NOMO-1 treated with DMSO at 0.1 percent for 48 hours (cell line): ENCODE data around the gene OGFR.

Experiments used
- DNase-seq: peaks from one replicate; lab custom pipeline; 2025; ENCODE audit not compliant: unreplicated experiment; lab: John Stamatoyannopoulos, UW

Gene OGFR, protein sequence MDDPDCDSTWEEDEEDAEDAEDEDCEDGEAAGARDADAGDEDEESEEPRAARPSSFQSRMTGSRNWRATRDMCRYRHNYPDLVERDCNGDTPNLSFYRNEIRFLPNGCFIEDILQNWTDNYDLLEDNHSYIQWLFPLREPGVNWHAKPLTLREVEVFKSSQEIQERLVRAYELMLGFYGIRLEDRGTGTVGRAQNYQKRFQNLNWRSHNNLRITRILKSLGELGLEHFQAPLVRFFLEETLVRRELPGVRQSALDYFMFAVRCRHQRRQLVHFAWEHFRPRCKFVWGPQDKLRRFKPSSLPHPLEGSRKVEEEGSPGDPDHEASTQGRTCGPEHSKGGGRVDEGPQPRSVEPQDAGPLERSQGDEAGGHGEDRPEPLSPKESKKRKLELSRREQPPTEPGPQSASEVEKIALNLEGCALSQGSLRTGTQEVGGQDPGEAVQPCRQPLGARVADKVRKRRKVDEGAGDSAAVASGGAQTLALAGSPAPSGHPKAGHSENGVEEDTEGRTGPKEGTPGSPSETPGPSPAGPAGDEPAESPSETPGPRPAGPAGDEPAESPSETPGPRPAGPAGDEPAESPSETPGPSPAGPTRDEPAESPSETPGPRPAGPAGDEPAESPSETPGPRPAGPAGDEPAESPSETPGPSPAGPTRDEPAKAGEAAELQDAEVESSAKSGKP

DNA sequence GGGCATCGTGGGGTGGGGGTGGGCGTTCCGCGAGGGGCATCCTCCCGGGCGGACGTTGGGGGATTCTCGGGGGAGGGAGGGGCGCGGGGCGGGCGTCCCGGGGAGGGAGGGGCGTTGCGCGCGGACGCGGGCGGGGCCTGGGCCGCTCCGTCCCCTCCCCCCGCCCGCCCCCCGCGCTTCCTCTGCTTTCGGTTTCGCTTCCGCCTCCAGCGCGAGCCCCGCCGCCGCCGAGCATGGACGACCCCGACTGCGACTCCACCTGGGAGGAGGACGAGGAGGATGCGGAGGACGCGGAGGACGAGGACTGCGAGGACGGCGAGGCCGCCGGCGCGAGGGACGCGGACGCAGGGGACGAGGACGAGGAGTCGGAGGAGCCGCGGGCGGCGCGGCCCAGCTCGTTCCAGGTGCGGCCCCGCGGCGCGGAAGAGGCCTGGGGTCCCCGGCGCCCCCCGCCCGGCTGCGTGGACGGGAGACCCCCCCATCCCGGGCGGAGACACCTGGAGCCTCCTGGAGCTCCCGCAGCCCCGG lies at the start of gene OGFR:
TSS of gene OGFR (plus strand) at position 209 of the 528 bp plus-strand sequence. CDS start at position 234, 25 bp downstream.
- DNase-seq = peak; percentile 35

DNA sequence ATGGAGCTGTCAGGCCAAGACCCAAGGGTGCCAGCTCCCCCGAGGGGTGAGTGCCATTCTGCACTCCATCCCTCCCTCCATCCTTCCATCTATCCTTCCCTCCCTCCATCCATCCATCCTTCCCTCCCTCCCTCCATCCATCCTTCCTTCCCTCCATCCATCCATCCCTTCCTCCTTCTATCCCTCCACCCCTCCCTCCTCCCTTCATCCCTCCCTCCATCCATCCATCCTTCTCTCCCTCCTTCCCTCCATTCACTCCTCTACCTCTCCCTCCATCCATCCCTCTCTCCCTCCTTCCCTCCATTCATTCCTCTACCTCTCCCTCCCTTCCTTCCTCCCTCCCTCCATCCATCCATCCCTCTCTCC lies 49.7 kb upstream of the OGFR start:
- DNase-seq = no peak

DNA sequence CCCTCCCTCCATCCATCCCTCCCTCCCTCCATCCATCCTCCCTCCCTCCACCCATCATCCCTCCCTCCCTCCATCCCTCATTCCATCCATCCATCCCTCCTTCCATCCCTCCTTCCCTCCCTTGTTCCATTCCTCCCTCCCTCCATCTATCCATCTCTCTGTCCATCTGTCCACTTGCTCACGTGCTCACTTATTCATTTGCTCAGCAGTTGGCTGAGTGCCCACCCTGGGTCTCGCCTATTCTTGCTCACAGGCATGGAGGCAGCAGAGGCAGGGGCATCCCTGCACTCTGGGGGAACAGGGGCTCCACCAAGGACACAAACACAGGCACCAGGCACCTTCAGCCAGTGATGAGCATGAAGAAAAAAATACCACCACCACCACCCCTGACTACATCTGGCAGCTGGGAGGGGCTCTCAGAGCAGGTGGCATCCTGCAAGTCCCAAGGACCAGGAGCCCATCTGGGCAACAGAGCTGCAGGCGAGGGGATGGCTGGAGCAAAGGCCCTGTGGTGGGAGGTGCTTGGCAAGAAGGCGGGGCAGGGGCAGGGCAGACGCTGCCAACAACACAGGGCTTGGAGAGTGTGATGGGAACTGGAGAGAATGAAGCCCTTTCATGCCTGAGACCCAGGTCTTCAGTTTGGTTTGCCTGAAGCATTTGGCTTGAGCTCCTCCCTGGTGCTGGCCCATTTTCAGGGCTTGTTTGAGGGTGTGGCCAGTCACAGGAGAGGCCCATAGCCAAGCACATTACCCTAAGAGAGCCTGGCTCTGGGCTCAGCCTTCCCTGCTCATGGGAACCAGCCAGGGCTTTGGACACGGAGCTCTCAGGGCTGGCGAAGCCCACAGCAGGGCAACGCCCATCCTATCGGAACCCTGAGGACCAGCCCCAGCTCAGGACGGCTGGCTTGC lies 48.6 kb upstream of the OGFR start:
- DNase-seq = no peak

DNA sequence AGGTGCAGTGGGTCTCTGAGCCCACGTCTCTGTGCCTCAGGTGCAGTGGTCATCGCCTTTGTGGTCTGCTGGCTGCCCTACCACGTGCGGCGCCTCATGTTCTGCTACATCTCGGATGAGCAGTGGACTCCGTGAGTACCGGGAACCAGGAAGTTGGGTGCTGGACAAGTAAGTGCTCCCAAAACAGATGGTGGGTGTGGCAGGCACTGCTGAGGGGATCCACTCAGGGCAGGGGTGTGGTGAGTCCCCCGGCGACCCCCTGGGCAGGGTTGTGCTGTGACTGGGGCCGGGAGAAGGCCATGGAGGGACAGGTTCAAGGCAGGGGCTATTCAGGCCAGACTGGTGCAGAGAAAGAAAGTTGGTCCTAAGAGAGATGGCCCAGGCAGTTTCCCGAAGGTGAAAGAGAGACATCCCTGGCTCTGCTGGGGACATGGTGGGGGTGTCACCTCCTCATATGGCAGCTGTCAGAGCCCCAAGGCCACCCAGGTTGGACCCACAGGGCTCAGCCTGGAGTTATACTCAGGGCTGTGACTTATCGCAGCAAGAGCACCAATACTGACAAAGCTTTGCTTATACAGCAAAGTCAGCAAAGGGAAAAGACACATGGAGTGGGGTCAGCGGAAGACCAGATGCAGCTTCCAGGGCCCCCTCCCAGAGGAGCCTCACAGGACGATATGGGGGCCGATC lies 46.3 kb upstream of the OGFR start:
- no peak for DNase-seq

DNA sequence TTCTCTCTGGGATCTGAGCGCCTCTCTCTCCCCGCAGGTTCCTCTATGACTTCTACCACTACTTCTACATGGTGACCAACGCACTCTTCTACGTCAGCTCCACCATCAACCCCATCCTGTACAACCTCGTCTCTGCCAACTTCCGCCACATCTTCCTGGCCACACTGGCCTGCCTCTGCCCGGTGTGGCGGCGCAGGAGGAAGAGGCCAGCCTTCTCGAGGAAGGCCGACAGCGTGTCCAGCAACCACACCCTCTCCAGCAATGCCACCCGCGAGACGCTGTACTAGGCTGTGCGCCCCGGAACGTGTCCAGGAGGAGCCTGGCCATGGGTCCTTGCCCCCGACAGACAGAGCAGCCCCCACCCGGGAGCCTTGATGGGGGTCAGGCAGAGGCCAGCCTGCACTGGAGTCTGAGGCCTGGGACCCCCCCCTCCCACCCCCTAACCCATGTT lies 44.6 kb upstream of the OGFR start:
- DNase-seq = no peak

DNA sequence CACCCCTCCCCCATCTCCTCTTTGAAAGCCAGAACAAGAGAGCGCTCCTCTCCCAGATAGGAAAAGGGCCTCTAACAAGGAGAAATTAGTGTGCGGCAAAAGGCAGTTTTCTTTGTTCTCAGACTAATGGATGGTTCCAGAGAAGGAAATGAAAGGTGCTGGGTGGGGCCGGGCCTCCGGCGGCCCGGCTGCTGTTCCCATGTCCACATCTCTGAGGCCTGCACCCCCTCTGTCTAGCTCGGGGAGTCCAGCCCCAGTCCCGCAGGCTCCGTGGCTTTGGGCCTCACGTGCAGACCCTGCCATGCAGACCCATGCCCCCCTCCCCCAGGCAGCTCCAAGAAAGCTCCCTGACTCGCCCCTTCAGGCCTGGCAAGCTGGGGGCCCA lies 44.2 kb upstream of the OGFR start:
- DNase-seq = no peak

DNA sequence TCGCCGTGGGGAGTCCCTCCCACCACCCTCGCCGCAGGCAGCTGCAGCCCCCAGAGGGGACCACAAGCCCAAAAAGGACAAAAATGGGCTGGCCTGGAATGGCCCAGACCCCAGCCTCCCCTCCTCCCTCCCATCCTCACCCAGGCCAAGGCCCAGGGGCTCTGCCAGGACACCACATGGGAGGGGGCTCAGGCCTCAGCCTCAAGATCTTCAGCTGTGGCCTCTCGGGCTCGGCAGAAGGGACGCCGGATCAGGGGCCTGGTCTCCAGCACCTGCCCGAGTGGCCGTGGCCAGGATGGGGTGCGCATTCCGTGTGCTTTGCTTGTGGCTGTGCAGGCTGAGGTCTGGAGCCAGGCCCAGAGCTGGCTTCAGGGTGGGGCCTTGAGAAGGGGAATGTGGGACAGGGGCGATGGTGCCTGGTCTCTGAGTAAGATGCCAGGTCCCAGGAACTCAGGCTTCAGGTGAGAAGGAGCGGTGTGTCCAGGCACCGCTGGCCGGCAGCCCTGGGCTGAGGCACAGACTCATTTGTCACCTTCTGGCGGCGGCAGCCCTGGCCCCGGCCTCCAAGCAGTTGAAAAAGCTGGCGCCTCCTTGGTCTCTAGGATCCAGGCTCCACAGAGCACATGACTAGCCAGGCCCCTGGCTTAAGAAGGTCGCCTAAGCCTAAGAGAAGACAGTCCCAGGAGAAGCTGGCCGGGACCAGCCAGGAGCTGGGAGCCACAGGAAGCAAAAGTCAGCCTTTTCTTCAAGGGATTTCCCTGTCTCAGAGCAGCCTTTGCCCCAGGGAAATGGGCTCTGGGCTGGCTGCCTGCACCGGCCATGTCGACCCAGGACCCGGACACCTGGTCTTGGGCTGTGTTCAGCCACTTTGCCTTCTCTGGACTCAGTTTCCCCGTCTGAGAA lies 43.5 kb upstream of the OGFR start:
- DNase-seq = no peak

DNA sequence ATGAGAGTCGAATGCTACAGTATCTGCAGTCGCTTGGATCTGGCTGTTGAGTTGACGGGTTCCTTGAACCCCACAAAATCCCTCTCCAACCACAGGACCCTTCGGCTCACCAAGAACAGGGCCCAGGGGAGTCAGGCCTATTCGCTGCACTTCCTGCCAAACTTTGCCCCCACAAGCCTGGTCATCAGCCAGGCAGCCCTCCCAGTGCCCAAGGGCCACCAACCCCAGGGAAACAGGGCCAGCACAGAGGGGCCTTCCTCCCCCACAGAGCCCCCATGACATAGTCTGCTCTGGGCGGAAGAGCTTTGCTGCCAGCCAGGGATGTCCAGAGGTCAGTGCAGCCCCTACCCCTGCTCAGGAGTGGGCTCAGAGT lies 42.9 kb upstream of the OGFR start:
- DNase-seq = no peak

DNA sequence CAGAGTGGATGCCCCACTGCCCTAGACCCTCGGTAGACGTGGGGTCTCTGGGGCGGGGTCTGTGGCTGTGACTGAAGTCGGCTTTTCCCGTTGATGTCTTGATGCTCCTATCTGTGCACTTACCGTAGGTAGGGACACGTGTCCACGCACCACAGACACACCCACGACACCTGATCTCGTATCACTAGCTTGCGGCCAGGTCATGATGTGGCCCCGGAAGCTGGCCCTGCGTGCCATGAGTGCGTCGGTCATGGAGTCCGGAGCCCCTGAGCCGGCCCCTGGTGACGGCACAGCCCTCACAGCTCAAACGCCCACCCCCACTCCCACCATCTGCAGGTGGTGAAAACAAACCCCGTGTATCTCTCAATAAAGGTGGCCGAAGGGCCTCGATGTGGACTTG lies 42.3 kb upstream of the OGFR start:
- no peak for DNase-seq

DNA sequence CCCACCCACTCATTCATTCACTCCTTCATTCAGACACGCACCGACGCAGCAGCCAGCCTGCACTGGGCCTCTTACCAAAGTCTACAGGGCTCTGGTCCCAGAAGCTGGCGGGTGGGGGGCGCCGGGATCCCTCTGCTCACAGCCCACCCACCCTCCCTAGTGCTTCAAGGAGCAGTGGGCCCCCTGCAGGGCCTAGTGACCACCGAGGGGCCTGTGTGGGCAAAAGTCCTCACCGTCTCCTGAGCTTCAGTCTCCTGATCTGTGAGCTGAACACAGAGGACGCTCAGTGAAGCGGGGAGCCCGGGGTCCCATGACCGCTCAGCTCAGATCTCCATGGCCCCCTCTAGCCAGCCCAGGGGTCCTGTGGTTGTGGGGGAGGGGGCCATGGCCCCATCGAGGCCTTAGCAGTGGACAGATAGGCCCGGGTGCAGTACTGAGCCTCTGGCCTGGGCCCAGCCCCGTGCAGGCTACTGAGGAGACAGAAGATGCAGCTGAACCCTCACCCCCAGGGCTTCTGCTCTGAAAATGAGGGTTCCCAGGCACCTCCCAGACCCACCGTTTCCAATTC lies 41.8 kb upstream of the OGFR start:
- no peak for DNase-seq

DNA sequence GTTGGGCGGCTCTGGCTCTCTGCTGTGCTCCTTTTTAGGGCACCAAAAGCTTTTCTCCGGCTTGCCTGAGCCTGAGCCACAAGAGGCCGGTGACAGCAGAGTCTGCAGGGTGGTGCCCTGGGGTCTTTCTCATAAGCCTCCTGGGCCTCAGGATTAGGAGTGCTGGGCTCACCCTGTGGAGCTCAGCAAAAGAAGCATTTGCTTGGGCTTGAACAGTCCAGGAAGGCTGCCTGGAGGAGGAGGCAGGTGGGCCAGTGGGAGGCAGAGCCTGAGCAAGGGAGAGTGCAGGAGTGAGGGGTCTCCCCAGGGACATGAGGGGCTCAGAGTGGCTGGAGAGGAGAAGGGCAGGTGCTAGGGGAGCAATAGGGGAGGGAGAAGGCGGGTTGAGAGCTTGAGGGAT lies 41.2 kb upstream of the OGFR start:
- no peak for DNase-seq

DNA sequence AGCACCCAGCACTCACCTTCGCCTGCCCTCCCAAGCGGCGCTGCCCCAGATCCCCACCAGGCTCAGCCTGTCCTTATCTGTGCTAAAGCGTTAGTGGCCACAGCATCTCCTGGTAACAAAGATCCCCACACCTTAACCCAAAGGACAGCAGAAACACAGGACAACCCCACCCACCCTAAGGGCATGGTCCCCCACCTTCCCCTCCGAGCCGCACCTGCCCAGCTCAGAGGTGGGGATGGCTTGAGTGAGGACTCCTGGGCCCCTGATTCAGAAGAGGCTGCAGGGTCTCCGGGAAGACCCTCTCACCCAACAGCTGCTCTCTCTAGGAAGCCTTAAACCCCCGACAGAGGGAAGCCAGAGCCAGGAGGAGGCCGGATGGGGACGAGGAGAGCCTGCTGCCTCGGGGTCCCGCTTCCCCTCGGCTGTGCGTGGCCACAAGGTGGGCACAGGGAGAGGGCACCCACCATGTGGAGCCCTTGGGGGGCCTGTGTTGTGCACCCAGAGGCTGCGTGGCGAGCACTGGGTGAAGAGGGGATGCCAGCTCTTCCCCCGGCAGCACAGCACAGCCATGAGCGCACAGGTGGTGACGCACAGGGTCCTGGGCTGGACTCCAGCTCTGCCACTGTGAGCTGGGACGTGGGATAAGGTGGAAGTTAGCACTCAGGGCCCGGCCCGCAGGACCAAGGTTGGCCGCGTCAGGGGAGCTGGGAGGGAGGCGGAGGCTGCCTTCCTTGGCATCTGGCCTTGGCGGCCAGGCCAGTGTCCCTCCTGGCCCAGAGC lies 40.3 kb upstream of the OGFR start:
- no peak for DNase-seq

DNA sequence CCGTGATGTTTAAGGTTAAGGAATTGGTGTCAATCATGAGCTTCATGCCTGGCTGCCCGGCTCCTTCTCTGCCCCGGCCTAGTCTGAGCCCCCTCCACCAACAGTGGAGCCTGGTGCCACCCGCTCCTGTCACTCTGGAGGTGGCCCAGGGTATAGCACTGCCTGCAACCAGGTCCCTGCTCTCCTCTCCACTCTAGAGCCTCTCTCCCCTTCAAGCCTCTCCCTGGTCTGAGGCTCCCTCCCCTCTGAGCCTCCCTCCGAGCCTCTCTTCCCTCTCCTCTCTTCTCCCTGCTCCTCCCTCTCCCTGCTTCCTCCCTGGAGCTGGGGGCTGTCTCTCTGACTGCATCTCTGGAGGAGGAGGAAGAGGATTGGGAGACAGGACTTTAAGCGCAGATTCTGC lies 39.6 kb upstream of the OGFR start:
- DNase-seq = no peak

DNA sequence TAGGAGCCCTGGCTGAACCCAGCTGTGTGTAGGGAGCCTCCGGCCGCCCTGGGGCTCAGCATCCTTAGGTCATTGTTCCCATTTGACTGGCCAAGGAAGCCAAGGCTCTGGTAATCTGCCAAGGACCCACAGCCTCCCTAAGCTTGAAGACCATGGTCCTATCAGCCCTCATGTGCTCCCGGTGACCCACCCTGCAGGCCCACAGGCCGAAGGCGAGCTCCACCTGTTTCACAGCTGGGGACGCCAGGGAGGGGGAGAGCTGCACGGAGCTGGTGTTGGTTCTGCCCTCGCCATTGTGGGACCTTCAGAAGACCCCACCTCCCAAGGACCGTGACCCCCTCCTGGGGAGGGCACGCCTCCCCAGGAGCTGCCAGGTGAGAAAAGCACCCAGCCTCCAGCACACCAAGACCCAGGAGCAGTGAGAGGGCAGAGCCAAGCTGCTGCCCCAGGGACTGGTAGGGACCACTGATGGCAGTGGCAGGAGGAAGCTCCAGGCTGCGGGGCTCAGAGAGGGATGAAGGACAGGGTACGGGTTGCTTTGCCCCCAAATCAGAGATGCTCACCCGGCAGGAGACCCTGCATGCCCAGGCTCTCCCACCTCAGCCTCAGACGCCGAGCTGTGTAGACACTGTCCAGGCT lies 39.1 kb upstream of the OGFR start:
- DNase-seq = no peak

DNA sequence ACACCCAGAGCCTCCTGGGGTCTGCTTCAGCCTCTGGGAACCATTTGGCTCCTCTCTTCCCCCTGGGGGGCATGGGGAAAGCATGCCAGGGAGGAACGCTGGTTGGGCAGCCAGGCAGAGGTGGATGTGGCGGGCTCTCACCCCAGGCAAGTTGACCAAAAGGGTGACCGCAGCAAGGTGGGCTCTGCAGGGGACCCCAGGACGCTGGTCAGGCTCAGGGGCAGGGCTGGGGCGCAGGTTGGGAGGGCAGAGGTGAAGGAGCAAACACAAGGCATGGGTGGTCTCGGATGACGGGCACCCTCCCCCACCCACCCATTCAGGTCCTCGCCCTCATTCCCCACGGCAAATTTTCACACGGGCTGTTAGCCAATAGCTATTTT lies 38.6 kb upstream of the OGFR start:
- no peak for DNase-seq

DNA sequence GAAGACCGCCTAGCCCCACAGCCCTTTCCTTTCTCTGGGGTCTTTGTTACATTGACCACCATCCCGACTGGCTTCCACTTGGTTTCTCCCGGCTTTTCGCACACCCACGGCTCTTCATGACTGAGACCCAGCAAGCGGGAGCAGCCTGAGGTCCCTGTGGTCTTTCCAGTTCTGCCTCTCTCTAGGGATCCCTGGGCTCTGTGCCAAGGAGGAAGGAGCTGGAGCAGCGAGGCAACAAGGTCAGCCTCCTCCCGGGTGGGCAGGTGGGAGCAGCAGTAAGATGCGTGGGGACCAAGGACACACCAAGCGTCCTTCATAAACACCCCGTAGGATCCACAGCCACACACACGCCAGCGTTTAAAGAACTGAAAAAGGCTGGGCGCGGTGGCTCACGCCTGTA lies 37.9 kb upstream of the OGFR start:
- no peak for DNase-seq

DNA sequence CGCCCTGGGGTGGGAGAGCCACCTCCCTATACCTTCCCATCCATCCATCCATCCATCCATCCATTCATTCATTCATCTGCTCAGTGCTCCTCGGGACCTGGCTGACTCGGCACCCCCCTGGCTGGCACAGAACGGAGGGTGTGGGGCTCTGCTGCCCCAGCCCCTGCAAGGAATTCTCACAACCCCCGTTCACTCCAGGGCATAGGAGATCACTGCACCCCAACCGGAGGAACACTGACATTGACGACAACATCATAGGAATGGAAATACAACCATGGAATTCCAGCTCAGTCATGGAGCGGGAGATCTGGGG lies 36.4 kb upstream of the OGFR start:
- no peak for DNase-seq

DNA sequence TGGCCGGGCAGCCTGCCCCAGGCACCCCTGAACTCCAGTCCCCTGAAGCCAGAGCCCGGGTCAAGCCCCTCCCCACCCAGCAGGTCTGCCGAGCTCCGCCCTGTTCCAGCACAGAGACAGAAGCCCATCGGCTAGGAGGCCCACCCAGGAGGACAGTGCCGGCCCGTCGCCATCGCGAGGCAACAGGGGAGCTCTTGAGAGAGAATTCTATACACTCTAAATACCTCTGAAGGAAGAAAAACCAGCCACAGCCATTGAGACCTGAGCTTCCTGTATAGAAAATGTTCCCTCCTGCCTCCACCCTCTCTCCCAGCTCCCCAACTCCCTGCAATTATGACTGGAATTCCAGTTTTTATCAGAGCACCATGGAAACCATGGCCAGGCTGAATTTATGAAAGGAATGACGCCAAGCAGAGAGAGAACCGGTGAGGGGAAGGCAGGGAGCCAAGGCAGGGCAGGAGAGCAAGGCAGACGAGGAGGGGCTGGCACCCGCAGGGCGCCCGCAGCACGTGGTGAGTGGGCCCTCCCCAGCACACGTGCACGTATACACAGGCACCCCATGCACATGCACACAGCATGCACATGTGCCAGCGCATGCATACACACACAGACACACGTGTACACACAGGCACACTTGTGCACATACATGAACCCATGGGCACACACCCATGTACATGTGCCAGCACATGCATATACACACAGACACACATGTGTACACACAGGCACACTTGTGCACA lies 35.9 kb upstream of the OGFR start:
- no peak for DNase-seq
